K562 (cell line): ENCODE measurements around the gene AIG1. TPM values are rescaled to one million over a fixed set of nuclear protein-coding genes. Genes with fewer than 3 reads are reported as not detected.

Experiments used
- AFF1 ChIP-seq, 2 experiments: fragments of 450-650 bp; IDR thresholded peaks; 2 replicates each; pipeline ENCODE4 v1.6.1; 2018; ENCODE audit warnings: mild to moderate bottlenecking in 2 of 2, low read depth in 1 of 2; ENCODE audit not compliant: partially characterized antibody in 2 of 2
- BRD9 ChIP-seq: fragments of 450-650 bp; IDR thresholded peaks from 2 replicates; pipeline ENCODE4 v1.6.1; 2018; ENCODE audit warnings: low read depth; ENCODE audit not compliant: partially characterized antibody
- CBFA2T2 ChIP-seq: fragments of 450-650 bp; conservative IDR thresholded peaks from 2 replicates; pipeline ENCODE4 v1.6.1; 2017; ENCODE audit warnings: mild to moderate bottlenecking
- DPF2 ChIP-seq: fragments of 450-650 bp; IDR thresholded peaks from 2 replicates; pipeline ENCODE4 v1.6.1; 2016
- FOS ChIP-seq: IDR thresholded peaks from 3 replicates; pipeline ENCODE4 v1.6.1; 2011; ENCODE audit not compliant: insufficient read length; ENCODE audit errors: extremely low read depth
- GTF2A2 ChIP-seq: IDR thresholded peaks from 2 replicates; pipeline ENCODE4 v1.6.1; 2016; ENCODE audit warnings: mild to moderate bottlenecking, missing genetic modification characterization, missing compliant biosample characterization
- HCFC1 ChIP-seq: IDR thresholded peaks from 2 replicates; pipeline ENCODE4 v1.6.1; 2012; ENCODE audit warnings: low read depth, low read length, improper control_type of control experiment
- LEF1 ChIP-seq: fragments of 450-650 bp; IDR thresholded peaks from 2 replicates; pipeline ENCODE4 v1.6.1; 2016; ENCODE audit warnings: mild to moderate bottlenecking
- MAZ ChIP-seq, 2 experiments: fragments of 450-650 bp in 1 of 2; sonication (generic) in 1 of 2; formaldehyde crosslinking; IDR thresholded peaks in 1 of 2; conservative IDR thresholded peaks in 1 of 2; 2 replicates each; pipeline versions ENCODE4 v1.4.0 to v1.5.0; 2020; ENCODE audit warnings: mild to moderate bottlenecking in 1 of 2, missing genetic modification reagents in 1 of 2
- MEF2D ChIP-seq: conservative IDR thresholded peaks from 2 replicates; pipeline ENCODE4 v1.6.1; 2016; ENCODE audit warnings: low read depth, missing genetic modification characterization, missing compliant biosample characterization
- MLLT1 ChIP-seq, 2 experiments: fragments of 450-650 bp; IDR thresholded peaks; 2 replicates each; pipeline ENCODE4 v1.6.1; 2016
- MYBL2 ChIP-seq, 2 experiments: fragments of 450-650 bp in 1 of 2; sonication (generic) in 1 of 2; formaldehyde crosslinking in 1 of 2; IDR thresholded peaks; 2 replicates each; pipeline versions ENCODE4 v1.6.1 to v1.8.1; 2017 to 2022; ENCODE audit warnings: borderline replicate concordance in 1 of 2, inconsistent platforms in 1 of 2, low read depth in 1 of 2, mild to moderate bottlenecking in 1 of 2, missing genetic modification reagents in 1 of 2, moderate library complexity in 1 of 2
- PML ChIP-seq: IDR thresholded peaks from 2 replicates; pipeline ENCODE4 v1.6.1; 2012; ENCODE audit warnings: low read length, inconsistent platforms
- POLR2G ChIP-seq: fragments of 200-400 bp; formaldehyde crosslinking; IDR thresholded peaks from 2 replicates; pipeline ENCODE4 v1.6.1; 2017; ENCODE audit warnings: low read depth, mild to moderate bottlenecking, antibody characterized with exemption, low read length, moderate library complexity
- RCOR1 ChIP-seq, 2 experiments: IDR thresholded peaks; 2 replicates each; pipeline ENCODE4 v1.6.1; 2012; ENCODE audit warnings: low read depth in 2 of 2, low read length in 2 of 2, borderline replicate concordance in 1 of 2, improper control_type of control experiment in 1 of 2
- SMARCB1 ChIP-seq: IDR thresholded peaks from 2 replicates; pipeline ENCODE4 v1.6.1; 2011; ENCODE audit warnings: improper control_type of control experiment, low read depth; ENCODE audit not compliant: insufficient read length
- TCFL5 ChIP-seq: fragments of 250-450 bp; sonication (Bioruptor Pico); conservative IDR thresholded peaks from 2 replicates; pipeline ENCODE4 v1.6.1; 2021; ENCODE audit warnings: mild to moderate bottlenecking, moderate library complexity, matching md5 sums
- THAP7 ChIP-seq: fragments of 250-450 bp; sonication (Bioruptor Pico); IDR thresholded peaks from 2 replicates; pipeline ENCODE4 v1.5.0; 2021
- ZNF449 ChIP-seq: fragments of 250-450 bp; sonication (Bioruptor Pico); IDR thresholded peaks from 2 replicates; pipeline ENCODE4 v1.8.0; 2022; ENCODE audit warnings: moderate library complexity, mild to moderate bottlenecking, inconsistent platforms
- ZNF785 ChIP-seq: fragments of 250-450 bp; sonication (Bioruptor Pico); IDR thresholded peaks from 2 replicates; pipeline ENCODE4 v1.4.0; 2020; ENCODE audit warnings: mild to moderate bottlenecking
- polyA plus RNA-seq, 8 experiments: library from polyadenylated mRNA; depleted of rRNA in 4 of 8; stranded (reverse) in 5 of 8; unstranded in 3 of 8; fragments of >200 nt; fragmentation: Nextera tagmentation in 2 of 8; fragmentation: Illumina TruSeq in 1 of 8; extraction: Ambion mirVana in 2 of 8; extraction: Trizol in 1 of 8; gene quantifications; 2 replicates each; pipeline versions ENCODE4 v1.2.1 to v1.2.3, GENCODE V29; 2011 to 2014; ENCODE audit warnings: inconsistent platforms in 1 of 8, missing spikeins in 1 of 8
- total RNA-seq, 7 experiments: library from RNA; depleted of rRNA in 6 of 7; stranded (reverse); fragments of >200 nt in 6 of 7; fragmentation: Illumina TruSeq in 2 of 7; extraction: Trizol in 2 of 7; gene quantifications; 2 replicates each; pipeline versions ENCODE4 v1.2.1 to v1.2.3, GENCODE V29; 2011 to 2021; ENCODE audit warnings: low replicate concordance in 1 of 7

The AIG1 gene
- total and polyA plus RNA-seq, 9 of the 15 experiments (the other 6 are each of a cell fraction or from before 2014, with no cell fraction given) = 74.8 to 333 (median 127) TPM

- TF ChIP-seq ZNF785 (CRISPR knock-in tag) (no peak), LEF1 (no peak), MEF2D (tag) (no peak), ZNF449 (CRISPR knock-in tag) (0 out of 2 replicates have a peak, but pooled peaks have one; percentile 44), MAZ (CRISPR knock-in tag; conservative IDR thresholded peaks at IDR 0.05 in 1 of 2, IDR thresholded peaks at IDR 0.05 in 1 of 2) (peak in 1 of 2 experiments; percentile 22; a peak in 1 of 4 replicates), HCFC1 (no peak), DPF2 (no peak), AFF1 (IDR thresholded peaks at IDR 0.05; ENCODE audit: low read depth in 1 of 2, partially characterized antibody in 2 of 2) (peak in 1 of 2 experiments; percentile 53), MLLT1 (IDR thresholded peaks at IDR 0.05) (peak; percentile 84 to 86; a peak in 3 of 4 replicates), CBFA2T2 (no peak), RCOR1 (IDR thresholded peaks at IDR 0.05; ENCODE audit: borderline replicate concordance in 1 of 2, low read depth in 2 of 2, low read length in 2 of 2) (no peak), TCFL5 (CRISPR knock-in tag) (no peak), MYBL2 (IDR thresholded peaks at IDR 0.05; ENCODE audit: low read depth) (no peak), MYBL2 (CRISPR knock-in tag; IDR thresholded peaks at IDR 0.05; ENCODE audit: borderline replicate concordance) (no peak), SMARCB1 (no peak), FOS (no peak), POLR2G (no peak), BRD9 (no peak), THAP7 (CRISPR knock-in tag) (peak; percentile 62), PML (0 out of 2 replicates have a peak, but pooled peaks have one; percentile 30), GTF2A2 (tag) (no peak)
These were observed 105.6 kb downstream of the AIG1 start (continued) for GRCh38 chr6:143166247-143166695.
